Lung microvascular endothelial cell (primary cell): ENCODE results near the gene SUSD1. TPM values are rescaled to one million over a fixed set of nuclear protein-coding genes. Genes with fewer than 3 reads are reported as not detected.
"Not testable (repeated sequence)": the region's sequence is repeated elsewhere in the genome, so short reads cannot be mapped to it uniquely, and the experiment has no call there.

Source experiments
- DNase-seq, 2 donors: peaks; one replicate each; pipeline versions ENCODE4 v3.0.0 to v3.0.0-alpha.2; 2010; ENCODE audit warnings: low read depth in 2 of 2
- total RNA-seq: library from RNA; depleted of rRNA; stranded (reverse); fragments of >200 nt; gene quantifications from 2 replicates; pipeline ENCODE4 v1.2.1, GENCODE V29; 2014

The SUSD1 gene
- total RNA-seq, 1 donor from 2014 or later, result 30.8 TPM

- DNase-seq, result no peak
These were observed 1.4 kb downstream of the SUSD1 start for GRCh38 chr9:112173489-112174221.

- no peak for DNase-seq
These were observed 4.1 kb downstream of the SUSD1 start for GRCh38 chr9:112170968-112171367.

GRCh38 chr9:112170235-112170634 is 4.9 kb downstream of the SUSD1 start:
- no peak for DNase-seq

GRCh38 chr9:112169368-112169767 is 5.7 kb downstream of the SUSD1 start:
- no peak for DNase-seq

GRCh38 chr9:112168197-112168596 is 6.9 kb downstream of the SUSD1 start:
- no peak for DNase-seq

- DNase-seq, result peak in 1 of 2 donors; percentile 14
These were observed 8.6 kb downstream of the SUSD1 start for GRCh38 chr9:112166176-112167140.

GRCh38 chr9:112162621-112163413 is 12.3 kb downstream of the SUSD1 start:
- no peak for DNase-seq

- no peak for DNase-seq
These were observed 15.3 kb downstream of the SUSD1 start for GRCh38 chr9:112159781-112160180.

- no peak for DNase-seq
These were observed 16.3 kb downstream of the SUSD1 start for GRCh38 chr9:112158656-112159367.

GRCh38 chr9:112157961-112158360 is 17.1 kb downstream of the SUSD1 start:
- DNase-seq, result no peak

- no peak for DNase-seq
These were observed 18.0 kb downstream of the SUSD1 start for GRCh38 chr9:112157087-112157486.

- DNase-seq, result no peak
These were observed 25.9 kb downstream of the SUSD1 start for GRCh38 chr9:112149211-112149610.

GRCh38 chr9:112145886-112146285 is 29.2 kb downstream of the SUSD1 start:
- peak in 1 of 2 donors; percentile 30 for DNase-seq

- no peak for DNase-seq
These were observed 30.3 kb downstream of the SUSD1 start for GRCh38 chr9:112144807-112145206.

- peak in 1 of 2 donors; percentile 36 for DNase-seq
These were observed 32.7 kb downstream of the SUSD1 start for GRCh38 chr9:112142420-112142819.

GRCh38 chr9:112140936-112141335 is 34.2 kb downstream of the SUSD1 start:
- no peak for DNase-seq

GRCh38 chr9:112137066-112137465 is 38.0 kb downstream of the SUSD1 start:
- DNase-seq, result no peak

- DNase-seq, result no peak
These were observed 39.4 kb downstream of the SUSD1 start for GRCh38 chr9:112135706-112136105.

- DNase-seq, result not testable (repeated sequence)
These were observed 41.3 kb downstream of the SUSD1 start for GRCh38 chr9:112133806-112134205.

- DNase-seq, result no peak
These were observed 42.7 kb downstream of the SUSD1 start for GRCh38 chr9:112132356-112132755.

GRCh38 chr9:112130997-112131396 is 44.1 kb downstream of the SUSD1 start:
- no peak for DNase-seq
